Fibroblast of skin of left biceps (primary cell): ENCODE data around the gene NADSYN1.

ENCODE experiments used
- DNase-seq, 2 experiments: peaks; one replicate each; pipeline ENCODE4 v3.0.0-alpha.2; 2013; ENCODE audit warnings: low read depth in 2 of 2

Gene NADSYN1

DNA sequence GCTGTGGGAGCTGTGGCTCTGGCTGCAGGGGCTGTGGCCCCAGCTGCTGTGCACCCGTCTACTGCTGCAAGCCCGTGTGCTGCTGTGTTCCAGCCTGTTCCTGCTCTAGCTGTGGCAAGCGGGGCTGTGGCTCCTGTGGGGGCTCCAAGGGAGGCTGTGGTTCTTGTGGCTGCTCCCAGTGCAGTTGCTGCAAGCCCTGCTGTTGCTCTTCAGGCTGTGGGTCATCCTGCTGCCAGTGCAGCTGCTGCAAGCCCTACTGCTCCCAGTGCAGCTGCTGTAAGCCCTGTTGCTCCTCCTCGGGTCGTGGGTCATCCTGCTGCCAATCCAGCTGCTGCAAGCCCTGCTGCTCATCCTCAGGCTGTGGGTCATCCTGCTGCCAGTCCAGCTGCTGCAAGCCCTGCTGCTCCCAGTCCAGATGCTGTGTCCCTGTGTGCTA is 95.7 kb downstream of the NADSYN1 start:
- no peak for DNase-seq
